H1 (cell line): ENCODE results near the gene LHFPL6. TPM values are rescaled to one million over a fixed set of nuclear protein-coding genes. Genes with fewer than 3 reads are reported as not detected.

Experiments used
- CTBP2 ChIP-seq: IDR thresholded peaks from 2 replicates; pipeline ENCODE4 v1.7.0; 2011; ENCODE audit warnings: borderline replicate concordance, mild to moderate bottlenecking, moderate library complexity, mixed read lengths, low read length; ENCODE audit not compliant: insufficient read depth, insufficient read length
- GABPA ChIP-seq: IDR thresholded peaks from 2 replicates; pipeline ENCODE4 v1.6.1; 2011; ENCODE audit warnings: mild to moderate bottlenecking, low read length, moderate library complexity, borderline replicate concordance; ENCODE audit not compliant: insufficient read depth
- HDAC2 ChIP-seq, 2 experiments: fragments of 300-600 bp in 1 of 2; sonication (generic) in 1 of 2; IDR thresholded peaks; 2 replicates each; pipeline ENCODE4 v1.6.1; 2011 to 2012; ENCODE audit warnings: low read depth in 2 of 2, low read length in 2 of 2, mild to moderate bottlenecking in 2 of 2, moderate library complexity in 2 of 2, borderline replicate concordance in 1 of 2, inconsistent platforms in 1 of 2
- SP2 ChIP-seq: IDR thresholded peaks from 2 replicates; pipeline ENCODE4 v1.6.1; 2012; ENCODE audit warnings: mild to moderate bottlenecking, low read length, inconsistent platforms
- SUZ12 ChIP-seq: fragments of 200-600 bp; sonication (generic); IDR thresholded peaks from 2 replicates; pipeline ENCODE4 v1.6.1; 2012; ENCODE audit warnings: mild to moderate bottlenecking, inconsistent platforms, low read length, moderate library complexity, mixed read lengths
- TBP ChIP-seq: IDR thresholded peaks from 2 replicates; pipeline ENCODE4 v1.6.1; 2011; ENCODE audit warnings: low read depth, low read length, improper control_type of control experiment
- polyA plus RNA-seq, 7 experiments: library from polyadenylated mRNA; depleted of rRNA in 3 of 7; stranded (reverse) in 5 of 7; unstranded in 2 of 7; fragments of >200 nt in 5 of 7; fragments of 200-250 nt in 2 of 7; gene quantifications; 1 replicate in 5 of 7; 2 replicates in 1 of 7; 4 replicates in 1 of 7; pipeline versions ENCODE4 v1.2.1 to v1.2.3, GENCODE V29; 2011 to 2013; ENCODE audit warnings: missing spikeins in 2 of 7, mixed read lengths in 2 of 7
- total RNA-seq: library from RNA; stranded (reverse); fragmentation: NEBNext Ultra II Directional; extraction: Animal tissue kit (Norgen Biotek cat#: 25700); gene quantifications from 2 replicates; pipeline ENCODE4 v1.2.1, GENCODE V29; 2021
- TF ChIP-seq, protein P1 (sequence below), 3 experiments: IDR thresholded peaks; 1 replicate in 2 of 3; 2 replicates in 1 of 3; pipeline versions ENCODE4 v1.5.1 to v1.6.1; 2011; ENCODE audit warnings: low read length in 3 of 3, mild to moderate bottlenecking in 3 of 3, inconsistent platforms in 2 of 3, low read depth in 1 of 3, moderate library complexity in 1 of 3; ENCODE audit not compliant: insufficient read depth in 1 of 3; ENCODE audit errors: control extremely low read depth in 1 of 3

LHFPL6 gene
- total and polyA plus RNA-seq, 2 of the 8 experiments (the other 6 are each of a cell fraction or from before 2014, with no cell fraction given), result 7.6 to 17.0 TPM

DNA sequence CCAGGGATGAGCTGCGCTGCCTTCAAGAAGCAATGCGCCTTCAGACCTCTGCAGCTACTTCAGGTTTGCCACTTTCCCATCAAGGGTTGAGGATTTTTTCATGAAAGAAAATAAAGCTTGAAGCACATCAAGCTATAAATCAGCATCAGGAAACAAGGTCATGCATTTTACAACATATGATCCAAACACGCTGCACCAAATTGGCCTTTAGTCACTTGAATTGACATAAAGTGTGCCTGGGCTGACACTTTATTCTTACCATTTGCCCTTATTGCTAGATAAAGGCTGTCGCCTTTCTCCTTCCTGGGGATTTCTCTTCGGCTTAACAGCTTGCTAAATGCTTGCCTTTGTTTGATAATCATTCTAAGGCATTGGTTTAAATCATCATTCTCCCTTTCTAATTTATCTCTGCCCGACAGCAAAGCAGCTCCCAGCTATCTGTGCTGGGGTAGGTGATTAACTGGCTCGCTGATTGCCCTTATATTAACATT, 87.7 kb downstream of the LHFPL6 start (continued):
- TF ChIP-seq, protein P1, sequence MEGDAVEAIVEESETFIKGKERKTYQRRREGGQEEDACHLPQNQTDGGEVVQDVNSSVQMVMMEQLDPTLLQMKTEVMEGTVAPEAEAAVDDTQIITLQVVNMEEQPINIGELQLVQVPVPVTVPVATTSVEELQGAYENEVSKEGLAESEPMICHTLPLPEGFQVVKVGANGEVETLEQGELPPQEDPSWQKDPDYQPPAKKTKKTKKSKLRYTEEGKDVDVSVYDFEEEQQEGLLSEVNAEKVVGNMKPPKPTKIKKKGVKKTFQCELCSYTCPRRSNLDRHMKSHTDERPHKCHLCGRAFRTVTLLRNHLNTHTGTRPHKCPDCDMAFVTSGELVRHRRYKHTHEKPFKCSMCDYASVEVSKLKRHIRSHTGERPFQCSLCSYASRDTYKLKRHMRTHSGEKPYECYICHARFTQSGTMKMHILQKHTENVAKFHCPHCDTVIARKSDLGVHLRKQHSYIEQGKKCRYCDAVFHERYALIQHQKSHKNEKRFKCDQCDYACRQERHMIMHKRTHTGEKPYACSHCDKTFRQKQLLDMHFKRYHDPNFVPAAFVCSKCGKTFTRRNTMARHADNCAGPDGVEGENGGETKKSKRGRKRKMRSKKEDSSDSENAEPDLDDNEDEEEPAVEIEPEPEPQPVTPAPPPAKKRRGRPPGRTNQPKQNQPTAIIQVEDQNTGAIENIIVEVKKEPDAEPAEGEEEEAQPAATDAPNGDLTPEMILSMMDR (IDR thresholded peaks at IDR 0.05; ENCODE audit: control extremely low read depth in 1 of 3, insufficient read depth in 1 of 3, low read depth in 1 of 3, low read length in 3 of 3), result no peak
- TF ChIP-seq CTBP2 (no peak), SP2 (no peak), GABPA (no peak), TBP (no peak), SUZ12 (no peak), HDAC2 (IDR thresholded peaks at IDR 0.05; ENCODE audit: borderline replicate concordance in 1 of 2, low read depth in 2 of 2, low read length in 2 of 2) (no peak)
